IMR-90 (cell line): ENCODE data around the gene GNG7. TPM values are rescaled to one million over a fixed set of nuclear protein-coding genes. Genes with fewer than 3 reads are reported as not detected.

ENCODE experiments used
- ATAC-seq: fragments of 200-7000 bp; cut with Tn5 transposase; 2 replicates; pipeline ENCODE4 v1.9.1; 2020; ENCODE audit warnings: low read depth, mild to moderate bottlenecking, moderate library complexity
- BruUV-seq: library from RNA; stranded (reverse); fragments of 400-500 nt; replicated peaks from 2 replicates; lab custom pipeline; 2021; lab: Mats Ljungman, UMichigan
- CTCF ChIA-PET: fragments of 300-600 bp; formaldehyde crosslinking; extraction: SDS; loops from one replicate; lab custom pipeline; 2021; ENCODE audit warnings: antibody characterized with exemption; lab: Yijun Ruan, JAX
- POLR2A ChIA-PET: fragments of 300-600 bp; sonication (Branson Sonifier 250); formaldehyde crosslinking; loops from one replicate; lab custom pipeline; 2022; ENCODE audit warnings: antibody characterized with exemption; ENCODE audit not compliant: unreplicated experiment; lab: Charles Lee
- DNase-seq: peaks from one replicate; pipeline ENCODE4 v3.0.0; 2013
- H2AFZ ChIP-seq: replicated peaks from 2 replicates; pipeline ENCODE3; 2013; ENCODE audit warnings: low read length, mild to moderate bottlenecking; ENCODE audit not compliant: poor library complexity
- H2AK5ac ChIP-seq: 2 replicates; pipeline ENCODE4 v1.6.1; 2013; ENCODE audit warnings: low read depth, low read length, inconsistent platforms
- H2AK9ac ChIP-seq: replicated peaks from 2 replicates; pipeline ENCODE3; 2013; ENCODE audit warnings: mild to moderate bottlenecking, low read depth, low read length, moderate library complexity; ENCODE audit not compliant: poor library complexity
- H2BK120ac ChIP-seq: 2 replicates; pipeline ENCODE4 v1.6.1; 2013; ENCODE audit warnings: low read depth, low read length, inconsistent platforms
- H2BK15ac ChIP-seq: 3 replicates; pipeline ENCODE4 v1.6.1; 2013; ENCODE audit warnings: low read depth, low read length, inconsistent platforms
- H2BK20ac ChIP-seq: 2 replicates; pipeline ENCODE4 v1.6.1; 2013; ENCODE audit warnings: low read depth, mild to moderate bottlenecking, inconsistent platforms, low read length, moderate library complexity
- H2BK5ac ChIP-seq: 2 replicates; pipeline ENCODE4 v1.6.1; 2013; ENCODE audit warnings: mild to moderate bottlenecking, low read depth, low read length, inconsistent platforms; ENCODE audit not compliant: poor library complexity, severe bottlenecking
- H3K14ac ChIP-seq: replicated peaks from 2 replicates; pipeline ENCODE4 v1.6.1; 2013; ENCODE audit warnings: low read depth, low read length, inconsistent platforms
- H3K18ac ChIP-seq: 2 replicates; pipeline ENCODE4 v1.6.1; 2013; ENCODE audit warnings: low read depth, low read length, control low read depth
- H3K23ac ChIP-seq: 2 replicates; pipeline ENCODE4 v1.6.1; 2013; ENCODE audit warnings: low read depth, low read length, inconsistent platforms
- H3K27ac ChIP-seq: 2 replicates; pipeline ENCODE4 v1.5.1; 2013; ENCODE audit warnings: mild to moderate bottlenecking, control low read depth, low read length; ENCODE audit not compliant: insufficient read depth
- H3K27me3 ChIP-seq: 2 replicates; pipeline ENCODE4 v1.6.1; 2013; ENCODE audit warnings: low read length; ENCODE audit not compliant: control insufficient read depth, insufficient read depth
- H3K36me3 ChIP-seq: 2 replicates; pipeline ENCODE4 v1.6.1; 2013; ENCODE audit warnings: low read length, mixed read lengths; ENCODE audit not compliant: control insufficient read depth, insufficient read depth
- H3K4ac ChIP-seq: 2 replicates; pipeline ENCODE4 v1.6.1; 2013; ENCODE audit warnings: low read depth, low read length, inconsistent platforms
- H3K4me1 ChIP-seq: 2 replicates; pipeline ENCODE4 v1.6.1; 2013; ENCODE audit warnings: low read length, mixed read lengths; ENCODE audit not compliant: control insufficient read depth, insufficient read depth
- H3K4me2 ChIP-seq: 2 replicates; pipeline ENCODE4 v1.6.1; 2013; ENCODE audit warnings: low read depth, mild to moderate bottlenecking, control low read depth, low read length, moderate library complexity
- H3K4me3 ChIP-seq: 2 replicates; pipeline ENCODE4 v1.5.1; 2013; ENCODE audit warnings: low read depth, mild to moderate bottlenecking, control low read depth, low read length, moderate library complexity; ENCODE audit not compliant: insufficient read depth
- H3K56ac ChIP-seq: 2 replicates; pipeline ENCODE4 v1.6.1; 2013; ENCODE audit warnings: low read length, inconsistent platforms; ENCODE audit not compliant: insufficient read depth; ENCODE audit errors: extremely low read depth
- H3K79me1 ChIP-seq, 2 experiments: 2 replicates each; pipeline ENCODE4 v1.6.1; 2013; ENCODE audit warnings: low read length in 2 of 2, inconsistent platforms in 1 of 2, low read depth in 1 of 2
- H3K9ac ChIP-seq: 2 replicates; pipeline ENCODE4 v1.6.1; 2013; ENCODE audit warnings: low read depth, low read length, control low read depth
- H3K9me1 ChIP-seq: 2 replicates; pipeline ENCODE4 v1.6.1; 2013; ENCODE audit warnings: low read length, inconsistent platforms; ENCODE audit not compliant: insufficient read depth
- H3K9me3 ChIP-seq: 2 replicates; pipeline ENCODE4 v1.6.1; 2013; ENCODE audit warnings: low read length; ENCODE audit not compliant: control insufficient read depth, insufficient read depth
- H4K20me1 ChIP-seq: 2 replicates; pipeline ENCODE4 v1.6.1; 2013; ENCODE audit warnings: low read length, inconsistent platforms; ENCODE audit not compliant: insufficient read depth
- H4K5ac ChIP-seq: 2 replicates; pipeline ENCODE4 v1.6.1; 2013; ENCODE audit warnings: mild to moderate bottlenecking, low read depth, low read length, control low read depth
- H4K8ac ChIP-seq, 2 experiments: 2 replicates each; pipeline ENCODE4 v1.6.1; 2013; ENCODE audit warnings: low read depth in 2 of 2, low read length in 2 of 2, control low read depth in 1 of 2, inconsistent platforms in 1 of 2
- H4K91ac ChIP-seq: 2 replicates; pipeline ENCODE4 v1.6.1; 2013; ENCODE audit warnings: low read depth, low read length, inconsistent platforms; ENCODE audit not compliant: insufficient read depth
- CHD1 ChIP-seq: IDR thresholded peaks from 2 replicates; pipeline ENCODE4 v1.6.1; 2012; ENCODE audit warnings: low read depth, low read length, improper control_type of control experiment
- MAZ ChIP-seq: IDR thresholded peaks from 2 replicates; pipeline ENCODE4 v1.6.1; 2012; ENCODE audit warnings: low read depth, mild to moderate bottlenecking, low read length, improper control_type of control experiment, moderate library complexity, borderline replicate concordance
- POLR2A ChIP-seq: IDR thresholded peaks from 2 replicates; pipeline ENCODE4 v1.6.1; 2012; ENCODE audit warnings: mild to moderate bottlenecking, low read depth, low read length
- RAD21 ChIP-seq: IDR thresholded peaks from 2 replicates; pipeline ENCODE4 v1.6.1; 2012; ENCODE audit warnings: low read length, improper control_type of control experiment
- RCOR1 ChIP-seq: IDR thresholded peaks from 2 replicates; pipeline ENCODE4 v1.6.1; 2012; ENCODE audit warnings: mild to moderate bottlenecking, low read length, improper control_type of control experiment; ENCODE audit not compliant: insufficient replicate concordance
- USF2 ChIP-seq: fragments of 150-350 bp; IDR thresholded peaks from 2 replicates; pipeline ENCODE4 v1.6.1; 2017; ENCODE audit warnings: mild to moderate bottlenecking, antibody characterized with exemption, low read length, low read depth
- WGBS, 2 experiments: methylation state at CpG; one replicate each; pipeline versions ENCODE4 v1.1.5 to v1.1.7; 2013; ENCODE audit warnings: missing lambda C conversion rate in 2 of 2; ENCODE audit not compliant: insufficient read length in 1 of 2; ENCODE audit errors: extremely low coverage in 2 of 2; 5-methylcytosine and 5-hydroxymethylcytosine counted together
- dilution Hi-C: fragments of 300-500 bp; cut with HindIII; formaldehyde crosslinking; loops from one replicate; pipeline ENCODE4 v1.14.3; 2018; ENCODE audit warnings: low sequenced_read_pairs; ENCODE audit not compliant: unreplicated experiment
- in situ Hi-C: fragments of 300-500 bp; cut with MboI; formaldehyde crosslinking; loops from 3 replicates; pipeline ENCODE4 v1.14.3; 2019; ENCODE audit warnings: low sequenced_read_pairs, inconsistent platforms, mixed read lengths
- intact Hi-C: fragments of 100-400 bp; cut with micrococcal nuclease; formaldehyde crosslinking; loops from 2 replicates; pipeline ENCODE4 v1.10.0; 2022
- polyA plus RNA-seq, 3 experiments: library from polyadenylated mRNA; depleted of rRNA; stranded (reverse); fragments of >200 nt; gene quantifications; 2 replicates each; pipeline ENCODE4 v1.2.3, GENCODE V29; 2012; ENCODE audit warnings: low replicate concordance in 1 of 3
- total RNA-seq: library from RNA; depleted of rRNA; stranded (reverse); fragments of >200 nt; gene quantifications from 2 replicates; pipeline ENCODE4 v1.2.3, GENCODE V29; 2012

The GNG7 gene
- total and polyA plus RNA-seq, 2 of the 4 experiments (the other 2 are of a cell fraction): under 0.01 to 0.21 TPM

GRCh38 chr19:2476451-2477140, 225.9 kb downstream of the GNG7 start:
- H2AFZ ChIP-seq: peak overlapping the region; percentile 16
- WGBS, 2 experiments: 0% methylated on average over 19 of the region's 42 CpGs; no CpG with 5 or more reads in 1 of the 2 experiments
- POLR2A ChIA-PET: interaction anchor here (0.5 to 3.3 kb wide), 14 partner anchors 13 to 160 kb away, joined by 3 to 63 read pairs (median 8); no protein-coding TSS in a partner anchor
- peak overlapping the region; percentile 20 for H2AK5ac ChIP-seq
- H4K20me1 ChIP-seq: peaks cover 36% of the 10 kb centered on the region
- H3K14ac ChIP-seq: peak overlapping the region; percentile 92
- peak overlapping the region; percentile 84 for H3K4me3 ChIP-seq
- H2BK20ac ChIP-seq: no peak overlapping the region
- H2BK120ac ChIP-seq: peak overlapping the region; percentile 7; the same call in 1 of the 2 replicates
- H3K36me3 ChIP-seq: peaks cover 4% of the 10 kb centered on the region; the same call in 1 of the 2 replicates
- H3K23ac ChIP-seq: peak overlapping the region; percentile 83
- peak overlapping the region in 1 of 2 experiments; percentile 27; a peak in 2 of 4 replicates for H4K8ac ChIP-seq
- CTCF ChIA-PET: interaction anchor here (0.6 to 2.1 kb wide), 6 partner anchors 67 to 160 kb away, joined by 3 to 16 read pairs (median 4); no protein-coding TSS in a partner anchor
- H3K9me3 ChIP-seq: no peaks in the 10 kb centered on the region
- H3K79me1 ChIP-seq: peaks cover 0 to 19% of the 10 kb centered on the region in 2 experiments; a peak in 1 of 4 replicates
- peak overlapping the region; percentile 92 for H2AK9ac ChIP-seq
- dilution Hi-C loops (no loop called here), in situ Hi-C loops (loop anchor here (5.0 kb wide), 1 partner anchor 61 kb away; no protein-coding TSS in a partner anchor), intact Hi-C loops (loop anchor here (1.0 to 10.0 kb wide), 2 partner anchors 67 to 268 kb away; partner anchors contain the start of gene SLC39A3)
- H3K4me1 ChIP-seq: peaks cover 4% of the 10 kb centered on the region; the same call in 1 of the 2 replicates
- H3K27ac ChIP-seq: peak overlapping the region; percentile 76
- no peak overlapping the region for H3K18ac ChIP-seq
- ATAC-seq (peak; percentile 5), DNase-seq (peak; percentile 74)
- H4K5ac ChIP-seq: no peak overlapping the region
- H3K9me1 ChIP-seq: no peaks in the 10 kb centered on the region
- peak overlapping the region; percentile 87 for H3K9ac ChIP-seq
- peak overlapping the region; percentile 78 for H3K56ac ChIP-seq
- peak overlapping the region; percentile 83 for H3K4ac ChIP-seq
- H2BK15ac ChIP-seq: no peak overlapping the region
- H4K91ac ChIP-seq: no peak overlapping the region; the same call in 1 of the 2 replicates
- H3K27me3 ChIP-seq: no peaks in the 10 kb centered on the region
- peak overlapping the region; percentile 85 for H2BK5ac ChIP-seq
- peak; percentile 2; the same call in 1 of the 2 replicates for TF ChIP-seq POLR2A
- TF ChIP-seq MAZ: peak; percentile 51; the same call in 1 of the 2 replicates
- TF ChIP-seq USF2: no peak; the same call in 1 of the 2 replicates
- TF ChIP-seq RCOR1: no peak
- no peak for TF ChIP-seq RAD21
- peak; percentile 23 for TF ChIP-seq CHD1
- TSS peak; percentile 97 for BruUV-seq
- H3K4me2 ChIP-seq: peak overlapping the region; percentile 85
